ENCODE data around the gene RALGDS.
"Not testable (repeated sequence)": the region's sequence is repeated elsewhere in the genome, so short reads cannot be mapped to it uniquely, and the experiment has no call there.

The RALGDS gene

DNA sequence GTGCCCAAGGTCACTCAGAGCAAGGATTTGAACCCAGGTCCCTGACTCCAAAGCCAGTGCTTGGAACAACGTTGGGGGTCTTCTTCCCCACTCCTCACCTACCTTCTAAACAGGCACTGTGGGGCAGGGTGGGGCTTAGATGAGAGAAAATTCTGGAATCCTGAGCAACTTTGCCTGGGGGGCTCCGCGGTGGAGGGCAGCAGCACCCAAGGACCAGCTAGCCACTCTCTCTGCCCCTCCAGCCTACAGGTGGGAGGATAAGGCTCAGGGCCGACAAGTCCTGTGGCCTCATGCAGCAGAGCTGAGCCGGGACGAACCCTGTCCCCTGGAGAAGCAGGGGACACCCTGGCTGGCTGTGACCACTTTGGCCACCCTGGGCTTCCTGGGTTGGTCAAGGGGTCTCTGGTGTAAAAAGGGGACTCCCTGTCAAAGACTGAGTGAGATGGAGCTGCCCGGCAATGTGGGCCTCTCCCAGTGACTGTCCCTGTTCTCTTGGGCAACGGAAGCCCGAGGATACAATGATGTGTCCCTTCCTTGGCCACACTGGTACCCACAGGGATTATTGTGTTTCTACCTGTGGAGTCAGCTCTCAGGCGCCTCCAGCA, 32.8 kb downstream of the RALGDS start:
- TF ChIP-seq ZFX (IDR thresholded peaks at IDR 0.05) (no peak), CTCF (conservative IDR thresholded peaks at IDR 0.05) (no peak)
- H3K27ac ChIP-seq, result no peak overlapping the region

- no peak overlapping the region for H3K27ac ChIP-seq
- TF ChIP-seq ZFX (IDR thresholded peaks at IDR 0.05) (no peak), CTCF (conservative IDR thresholded peaks at IDR 0.05) (no peak)
Measured at GRCh38 chr9:133087429-133088145, 33.5 kb downstream of the RALGDS start.

GRCh38 chr9:133086894-133087293, 34.1 kb downstream of the RALGDS start:
- no peak overlapping the region for H3K27ac ChIP-seq
- no peak for TF ChIP-seq ZFX (IDR thresholded peaks at IDR 0.05)
- no peak for TF ChIP-seq CTCF (conservative IDR thresholded peaks at IDR 0.05)

DNA sequence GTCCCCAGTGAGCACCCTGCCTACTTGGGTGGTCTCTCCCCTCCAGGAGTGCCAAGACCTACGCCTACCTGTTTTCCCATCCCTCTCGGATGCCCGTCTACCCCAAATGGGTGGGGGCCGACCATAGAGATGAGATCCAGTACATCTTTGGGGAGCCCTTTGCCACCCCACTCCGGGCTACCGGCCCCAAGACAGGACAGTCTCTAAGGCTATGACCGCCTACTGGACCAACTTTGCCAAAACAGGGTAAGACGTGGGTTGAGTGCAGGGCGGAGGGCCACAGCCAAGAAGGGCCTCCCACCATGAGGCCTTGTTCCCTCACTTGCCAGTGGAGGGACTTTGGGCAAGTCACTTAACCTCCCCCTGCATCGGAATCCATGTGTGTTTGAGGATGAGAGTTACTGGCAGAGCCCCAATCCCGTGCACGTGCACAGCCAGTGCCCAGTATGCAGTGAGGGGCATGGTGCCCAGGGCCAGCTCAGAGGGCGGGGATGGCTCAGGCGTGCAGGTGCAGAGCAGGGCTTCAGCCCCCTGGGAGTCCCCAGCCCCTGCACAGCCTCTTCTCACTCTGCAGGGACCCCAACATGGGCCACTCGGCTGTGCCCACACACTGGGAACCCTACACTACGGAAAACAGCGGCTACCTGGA, 34.7 kb downstream of the RALGDS start:
- H3K27ac ChIP-seq, result not testable (repeated sequence)

GRCh38 chr9:133083688-133084087, 37.4 kb downstream of the RALGDS start:
- H3K27ac ChIP-seq, result not testable (repeated sequence)

DNA sequence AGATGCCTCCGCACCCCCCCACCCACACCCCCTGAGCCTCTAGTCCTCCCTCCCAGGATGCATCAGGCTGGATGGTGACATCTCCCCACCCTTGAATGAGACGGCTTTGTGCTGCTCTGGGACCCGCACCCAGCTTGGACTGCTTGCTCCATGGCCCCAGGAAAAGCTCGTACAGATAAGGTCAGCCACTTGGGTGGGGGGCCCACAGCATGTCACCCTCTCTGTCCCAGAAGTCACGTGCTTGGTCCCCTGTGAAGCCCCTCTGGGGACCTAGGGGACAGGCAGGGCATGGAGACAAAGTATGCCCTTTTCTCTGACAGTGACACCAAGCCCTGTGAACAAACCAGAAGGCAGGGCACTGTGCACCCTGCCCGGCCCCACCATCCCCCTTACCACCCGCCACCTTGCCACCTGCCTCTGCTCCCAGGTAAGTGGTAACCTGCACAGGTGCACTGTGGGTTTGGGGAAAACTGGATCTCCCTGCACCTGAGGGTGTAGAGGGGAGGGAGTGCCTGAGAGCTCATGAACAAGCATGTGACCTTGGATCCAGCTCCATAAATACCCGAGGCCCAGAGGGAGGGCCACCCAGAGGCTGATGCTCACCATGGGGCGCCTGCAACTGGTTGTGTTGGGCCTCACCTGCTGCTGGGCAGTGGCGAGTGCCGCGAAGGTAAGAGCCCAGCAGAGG, 38.9 kb downstream of the RALGDS start:
- not testable (repeated sequence) for H3K27ac ChIP-seq

GRCh38 chr9:133080786-133081779, 40.0 kb downstream of the RALGDS start:
- H3K27ac ChIP-seq, result not testable (repeated sequence)

GRCh38 chr9:133080161-133080560, 40.9 kb downstream of the RALGDS start:
- TF ChIP-seq ZFX (IDR thresholded peaks at IDR 0.05) (no peak), CTCF (conservative IDR thresholded peaks at IDR 0.05) (no peak)
- H3K27ac ChIP-seq, result no peak overlapping the region

DNA sequence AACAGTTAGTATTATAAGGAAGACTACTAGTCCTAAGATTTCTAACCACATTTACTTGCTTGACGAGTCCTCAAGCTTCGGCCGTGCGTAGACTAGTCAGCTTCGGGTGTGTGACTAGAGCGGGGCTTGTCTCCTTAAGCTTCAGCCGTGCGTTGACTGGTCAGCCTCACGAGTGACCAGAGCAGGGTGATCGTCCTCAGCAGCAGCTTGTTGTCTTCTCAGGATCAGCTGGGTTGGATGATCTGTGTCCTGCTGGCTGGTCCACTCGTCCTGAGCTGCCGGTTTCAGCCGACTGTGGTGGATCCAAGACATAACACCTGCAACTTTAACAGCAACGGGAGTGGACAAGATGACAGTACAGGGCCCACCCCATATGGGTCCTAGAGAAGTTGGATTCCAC, 42.6 kb downstream of the RALGDS start:
- TF ChIP-seq ZFX (IDR thresholded peaks at IDR 0.05) (no peak), CTCF (conservative IDR thresholded peaks at IDR 0.05) (no peak)
- H3K27ac ChIP-seq, result no peak overlapping the region

All from C4-2B (cell line).